B cell (primary cell): ENCODE measurements around the gene NPEPL1. TPM values are rescaled to one million over a fixed set of nuclear protein-coding genes. Genes with fewer than 3 reads are reported as not detected.

Experiments used
- ATAC-seq: fragments of 200-7000 bp; cut with Tn5 transposase; one replicate; pipeline ENCODE4 v1.10.0; 2021; ENCODE audit warnings: low read depth, mild to moderate bottlenecking, moderate number of reproducible peaks, moderate library complexity
- CTCF ChIA-PET: fragments of 350-600 bp; sonication (Branson Sonifier 250); formaldehyde crosslinking; loops from one replicate; lab custom pipeline; 2021; ENCODE audit warnings: antibody characterized with exemption, inconsistent platforms; lab: Charles Lee
- POLR2A ChIA-PET: fragments of 350-600 bp; sonication (Branson Sonifier 250); formaldehyde crosslinking; loops from one replicate; lab custom pipeline; 2021; ENCODE audit warnings: antibody characterized with exemption; lab: Charles Lee
- DNase-seq: peaks from one replicate; pipeline ENCODE4 v3.0.0; 2013
- H2AFZ ChIP-seq: 2 replicates; pipeline ENCODE4 v1.6.1; 2012; ENCODE audit warnings: mild to moderate bottlenecking, low read depth, low read length; ENCODE audit not compliant: insufficient read depth, poor library complexity, severe bottlenecking
- H3K27ac ChIP-seq, 2 donors: 1 replicate in 1 of 2; 2 replicates in 1 of 2; pipeline ENCODE4 v1.5.1; 2012 to 2013; ENCODE audit warnings: low read length in 2 of 2, mild to moderate bottlenecking in 2 of 2, moderate library complexity in 1 of 2
- H3K27me3 ChIP-seq, 4 experiments: fragments of 200-600 bp in 1 of 4; sonication (generic) in 1 of 4; replicated peaks in 1 of 4; 1 replicate in 2 of 4; 2 replicates in 2 of 4; pipeline versions ENCODE4 v1.6.1 to v1.7.0; 2013 to 2016; ENCODE audit warnings: low read length in 3 of 4, mild to moderate bottlenecking in 2 of 4, mixed read lengths in 1 of 4, moderate library complexity in 1 of 4; ENCODE audit not compliant: insufficient read depth in 4 of 4, control insufficient read depth in 3 of 4; ENCODE audit errors: control extremely low read depth in 1 of 4
- H3K36me3 ChIP-seq, 2 experiments: replicated peaks in 1 of 2; 1 replicate in 1 of 2; 2 replicates in 1 of 2; pipeline versions ENCODE4 v1.6.1 to v1.7.1; 2013; ENCODE audit warnings: low read length in 1 of 2; ENCODE audit not compliant: insufficient read depth in 2 of 2, control insufficient read depth in 1 of 2; ENCODE audit errors: control extremely low read depth in 1 of 2, extremely low read depth in 1 of 2
- H3K4me1 ChIP-seq, 2 donors: fragments of 200-600 bp in 1 of 2; sonication (generic) in 1 of 2; 1 replicate in 1 of 2; 2 replicates in 1 of 2; pipeline versions ENCODE4 v1.5.1 to v1.6.1; 2013 to 2017; ENCODE audit warnings: low read length in 2 of 2; ENCODE audit not compliant: control insufficient read depth in 2 of 2, insufficient read depth in 2 of 2
- H3K4me2 ChIP-seq: replicated peaks from 2 replicates; pipeline ENCODE3; 2012; ENCODE audit warnings: mild to moderate bottlenecking, low read depth, low read length; ENCODE audit not compliant: poor library complexity, severe bottlenecking
- H3K4me3 ChIP-seq, 5 experiments: fragments of 200-600 bp in 1 of 5; sonication (generic) in 1 of 5; 1 replicate in 3 of 5; 2 replicates in 2 of 5; pipeline versions ENCODE4 v1.5.1 to v1.7.0; 2011 to 2016; ENCODE audit warnings: low read length in 4 of 5, mild to moderate bottlenecking in 4 of 5, low read depth in 2 of 5, control low read depth in 1 of 5, moderate library complexity in 1 of 5; ENCODE audit not compliant: insufficient read depth in 1 of 5; ENCODE audit errors: control extremely low read depth in 1 of 5, extremely low read depth in 1 of 5
- H3K79me2 ChIP-seq: fragments of 200-600 bp; sonication (generic); one replicate; pipeline ENCODE4 v1.6.0; 2016; ENCODE audit warnings: low read length; ENCODE audit not compliant: control insufficient read depth, insufficient read depth
- H3K9ac ChIP-seq: fragments of 200-600 bp; sonication (generic); 2 replicates; pipeline ENCODE4 v1.6.1; 2017; ENCODE audit warnings: mild to moderate bottlenecking, low read length, moderate library complexity
- H3K9me3 ChIP-seq, 3 donors: one replicate each; pipeline versions ENCODE4 v1.6.1 to v1.7.1; 2013; ENCODE audit warnings: low read length in 2 of 3; ENCODE audit not compliant: control insufficient read depth in 2 of 3, insufficient read depth in 1 of 3; ENCODE audit errors: control extremely low read depth in 1 of 3
- H4K20me1 ChIP-seq: 2 replicates; pipeline ENCODE4 v1.6.0; 2012; ENCODE audit warnings: mild to moderate bottlenecking, low read length; ENCODE audit not compliant: insufficient read depth, control insufficient read depth, poor library complexity, severe bottlenecking
- H3K27ac Mint-ChIP-seq: one replicate; pipeline ENCODE4 v1.8.0; 2021; ENCODE audit warnings: mixed read lengths
- H3K27me3 Mint-ChIP-seq: one replicate; pipeline ENCODE4 v1.8.0; 2021; ENCODE audit warnings: mixed read lengths
- H3K4me1 Mint-ChIP-seq: one replicate; pipeline ENCODE4 v1.8.0; 2021; ENCODE audit warnings: mixed read lengths
- H3K4me3 Mint-ChIP-seq: one replicate; pipeline ENCODE4 v1.8.0; 2021; ENCODE audit warnings: mixed read lengths
- H3K9me3 Mint-ChIP-seq: one replicate; pipeline ENCODE4 v1.8.0; 2022; ENCODE audit warnings: mixed read lengths; ENCODE audit not compliant: insufficient read depth
- CTCF ChIP-seq: fragments of 200-600 bp; IDR thresholded peaks from one replicate; pipeline ENCODE4 v1.8.0; 2022; ENCODE audit warnings: antibody characterized with exemption, mild to moderate bottlenecking
- EZH2 ChIP-seq: IDR thresholded peaks from 2 replicates; pipeline ENCODE4 v1.6.1; 2012; ENCODE audit warnings: borderline replicate concordance, low read depth, mild to moderate bottlenecking, moderate library complexity, low read length; ENCODE audit not compliant: insufficient read depth, poor library complexity, severe bottlenecking
- WGBS: methylation state at CpG from one replicate; pipeline ENCODE4 v1.1.5; 2013; ENCODE audit warnings: missing lambda C conversion rate; ENCODE audit not compliant: insufficient coverage; 5-methylcytosine and 5-hydroxymethylcytosine counted together
- intact Hi-C: fragments of 100-400 bp; cut with micrococcal nuclease; formaldehyde crosslinking; loops from one replicate; pipeline ENCODE4 v1.10.0; 2022
- polyA plus RNA-seq: library from polyadenylated mRNA; depleted of rRNA; stranded (reverse); fragments of >200 nt; gene quantifications from 2 replicates; pipeline ENCODE4 v1.2.3, GENCODE V29; 2012
- total RNA-seq, 2 donors: library from RNA; stranded (reverse); fragments of 120-200 nt in 1 of 2; gene quantifications; 1 replicate in 1 of 2; 2 replicates in 1 of 2; pipeline versions ENCODE4 v1.2.3 to v1.2.4, GENCODE V29; 2013 to 2022

The NPEPL1 gene
- total and polyA plus RNA-seq, 2 donors (not counting 1 experiment from before 2014, with no cell fraction given), result 34.3 to 45.1 TPM

- Mint-ChIP-seq H3K27ac (no peak overlapping the region), H3K27me3 (peaks cover 22% of the 10 kb centered on the region), H3K9me3 (no peaks in the 10 kb centered on the region), H3K4me1 (peaks cover 5% of the 10 kb centered on the region), H3K4me3 (no peak overlapping the region)
- H3K9ac ChIP-seq, result no peak overlapping the region
- POLR2A ChIA-PET, result no interaction called here
- no peaks in the 10 kb centered on the region for H4K20me1 ChIP-seq
- H3K4me3 ChIP-seq, result no peak overlapping the region
- H3K9me3 ChIP-seq, result no peaks in the 10 kb centered on the region
- TF ChIP-seq EZH2 (no peak), CTCF (no peak)
- peaks cover 4 to 7% of the 10 kb centered on the region in 2 donors for H3K4me1 ChIP-seq
- peaks cover 0 to 9% (median 3%) of the 10 kb centered on the region in 4 experiments for H3K27me3 ChIP-seq
- H2AFZ ChIP-seq, result no peak overlapping the region
- intact Hi-C loops, result no loop called here
- 85% methylated on average over 4 of the region's 5 CpGs for WGBS
- CTCF ChIA-PET, result no interaction called here
- H3K79me2 ChIP-seq, result no peaks in the 10 kb centered on the region
- H3K27ac ChIP-seq, result no peak overlapping the region
- no peak for DNase-seq
- H3K36me3 ChIP-seq, result no peaks in the 10 kb centered on the region
- ATAC-seq, result no peak
- H3K4me2 ChIP-seq, result no peak overlapping the region
These were observed 47.1 kb upstream of the NPEPL1 start for GRCh38 chr20:58645412-58645968.

GRCh38 chr20:58646257-58646656, 46.3 kb upstream of the NPEPL1 start:
- H3K79me2 ChIP-seq, result peaks cover 2% of the 10 kb centered on the region
- no peak for ATAC-seq
- no peaks in the 10 kb centered on the region for H4K20me1 ChIP-seq
- TF ChIP-seq CTCF, result no peak
- TF ChIP-seq EZH2, result no peak
- POLR2A ChIA-PET, result no interaction called here
- H3K27me3 ChIP-seq, result peaks cover 0 to 9% (median 3%) of the 10 kb centered on the region in 4 experiments
- Mint-ChIP-seq H3K27ac (no peak overlapping the region), H3K27me3 (peaks cover 16% of the 10 kb centered on the region), H3K9me3 (no peaks in the 10 kb centered on the region), H3K4me1 (peaks cover 8% of the 10 kb centered on the region), H3K4me3 (no peak overlapping the region)
- H3K4me1 ChIP-seq, result peaks cover 4 to 7% of the 10 kb centered on the region in 2 donors
- no peak overlapping the region for H3K4me3 ChIP-seq
- no peak overlapping the region for H3K4me2 ChIP-seq
- no peak for DNase-seq
- H2AFZ ChIP-seq, result no peak overlapping the region
- CTCF ChIA-PET, result no interaction called here
- H3K27ac ChIP-seq, result no peak overlapping the region
- intact Hi-C loops, result no loop called here
- H3K36me3 ChIP-seq, result no peaks in the 10 kb centered on the region
- no peak overlapping the region for H3K9ac ChIP-seq
- H3K9me3 ChIP-seq, result no peaks in the 10 kb centered on the region
- no CpG with 5 or more reads among the region's 3 CpGs for WGBS
